Left ventricle myocardium superior (tissue), 1 donor: ENCODE data around the gene HSD17B7. TPM values are rescaled to one million over a fixed set of nuclear protein-coding genes. Genes with fewer than 3 reads are reported as not detected.
"Not testable (repeated sequence)": the region's sequence is repeated elsewhere in the genome, so short reads cannot be mapped to it uniquely, and the experiment has no call there.

Experiments used
- ATAC-seq: fragments of 200-7000 bp; cut with Tn5 transposase; one replicate; pipeline ENCODE4 v1.9.1; 2020; ENCODE audit warnings: mild to moderate bottlenecking, moderate library complexity
- DNase-seq: peaks from one replicate; pipeline ENCODE4 v3.0.0-alpha.2; 2020
- intact Hi-C: fragments of 100-400 bp; cut with micrococcal nuclease; formaldehyde crosslinking; loops from one replicate; pipeline ENCODE4 v1.11.0; 2022
- long read RNA-seq: library from polyadenylated mRNA; unstranded; transcript quantifications from one replicate; pipeline ENCODE4 v2.0.0, GENCODE V29; 2021
- total RNA-seq: library from RNA; stranded (reverse); fragmentation: NEBNext Ultra II Directional; extraction: Animal tissue kit (Norgen Biotek cat#: 25700); gene quantifications from one replicate; pipeline ENCODE4 v1.2.1, GENCODE V29; 2021
- donor health status: DM: no; HTN: yes; CAD: no; lungs with severe emphysema.

Gene HSD17B7, protein sequence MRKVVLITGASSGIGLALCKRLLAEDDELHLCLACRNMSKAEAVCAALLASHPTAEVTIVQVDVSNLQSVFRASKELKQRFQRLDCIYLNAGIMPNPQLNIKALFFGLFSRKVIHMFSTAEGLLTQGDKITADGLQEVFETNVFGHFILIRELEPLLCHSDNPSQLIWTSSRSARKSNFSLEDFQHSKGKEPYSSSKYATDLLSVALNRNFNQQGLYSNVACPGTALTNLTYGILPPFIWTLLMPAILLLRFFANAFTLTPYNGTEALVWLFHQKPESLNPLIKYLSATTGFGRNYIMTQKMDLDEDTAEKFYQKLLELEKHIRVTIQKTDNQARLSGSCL
- total RNA-seq = 2.6 TPM
- long read RNA-seq, transcript HSD17B7-201 (9 exons, 1,190 nt) = major isoform, 6 of 6 reads
- long read RNA-seq, partial matches to known transcripts = 0 of 6 reads
- long read RNA-seq, other reads (novel, unspliced or antisense) = 0 of 6 reads

DNA sequence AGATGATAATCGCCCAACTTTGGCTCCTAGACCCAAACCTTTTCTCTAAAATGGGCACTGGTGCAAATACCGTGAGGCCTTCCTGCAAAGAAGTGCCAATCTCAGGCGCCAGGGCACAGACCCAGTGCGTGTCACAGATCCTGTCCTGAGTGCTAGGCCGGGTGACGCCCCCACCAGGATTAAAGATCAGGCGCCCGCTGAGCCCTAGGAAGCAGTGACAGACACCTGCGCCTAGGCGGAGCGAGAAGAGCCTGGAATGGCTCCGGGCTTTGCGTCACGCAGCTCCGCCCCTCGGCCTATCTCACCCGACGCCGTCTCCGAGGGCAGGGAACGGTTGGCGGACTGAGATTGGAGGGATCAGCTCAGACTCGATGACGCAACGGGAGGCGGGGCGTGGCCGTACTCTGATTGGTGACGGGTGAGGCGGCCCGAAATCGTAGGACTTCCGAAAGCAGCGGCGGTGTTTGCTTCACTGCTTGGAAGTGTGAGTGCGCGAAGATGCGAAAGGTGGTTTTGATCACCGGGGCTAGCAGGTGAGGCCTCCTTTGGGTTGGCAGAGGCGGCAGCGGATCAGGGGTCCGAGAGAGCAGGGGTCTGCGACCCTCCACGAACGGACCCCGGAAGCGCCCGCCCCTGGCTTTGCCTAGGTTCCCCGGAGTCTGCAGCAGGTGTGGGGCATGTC lies at the start of gene HSD17B7:
Gene HSD17B7 (plus strand): TSS at position 400 of the 682 bp plus-strand sequence. CDS start 99 bp downstream, at position 499.
- ATAC-seq (peak; percentile 100), DNase-seq (peak; percentile 84)
- intact Hi-C loops = not testable (repeated sequence)

DNA sequence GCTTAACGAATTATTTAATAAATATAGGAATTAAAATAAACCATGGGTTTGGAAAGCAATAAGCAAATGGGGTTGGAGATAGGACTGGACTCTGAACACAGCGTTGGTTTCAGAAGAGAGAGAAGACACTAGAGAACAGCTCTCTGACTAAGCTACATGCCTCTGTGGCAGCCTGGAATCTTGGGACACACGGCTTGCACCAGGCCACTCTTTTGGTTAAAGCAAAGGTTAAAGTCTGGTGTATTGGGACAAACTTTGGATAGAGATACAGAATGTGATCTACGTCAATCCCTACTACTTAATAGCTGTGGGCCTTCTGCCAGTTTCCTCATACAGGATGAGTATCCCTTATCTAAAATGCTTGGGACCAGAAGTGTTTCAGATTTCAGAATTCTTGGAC lies 49.7 kb upstream of the HSD17B7 start:
- ATAC-seq (peak; percentile 38), DNase-seq (no peak)
- intact Hi-C loops = no loop called here

DNA sequence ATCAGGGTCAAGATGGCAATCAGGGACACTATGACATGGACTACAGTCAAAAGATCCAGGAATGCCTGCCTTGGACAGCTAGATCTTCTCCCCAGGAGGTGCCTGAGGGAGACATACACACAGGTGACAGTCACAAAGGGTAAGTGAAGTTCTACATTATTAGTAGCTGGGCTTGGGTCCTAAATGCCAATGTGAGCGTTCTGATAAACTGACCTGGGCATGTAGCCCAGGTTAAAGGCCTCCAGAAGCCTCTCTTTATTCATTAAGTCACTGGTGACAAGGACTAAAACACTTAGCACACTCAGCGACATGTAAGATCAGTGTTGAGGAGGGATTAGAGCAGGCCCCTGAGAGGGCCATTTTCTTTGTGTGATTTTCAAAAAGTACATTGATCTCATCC lies 48.9 kb upstream of the HSD17B7 start:
- ATAC-seq = peak; percentile 58

DNA sequence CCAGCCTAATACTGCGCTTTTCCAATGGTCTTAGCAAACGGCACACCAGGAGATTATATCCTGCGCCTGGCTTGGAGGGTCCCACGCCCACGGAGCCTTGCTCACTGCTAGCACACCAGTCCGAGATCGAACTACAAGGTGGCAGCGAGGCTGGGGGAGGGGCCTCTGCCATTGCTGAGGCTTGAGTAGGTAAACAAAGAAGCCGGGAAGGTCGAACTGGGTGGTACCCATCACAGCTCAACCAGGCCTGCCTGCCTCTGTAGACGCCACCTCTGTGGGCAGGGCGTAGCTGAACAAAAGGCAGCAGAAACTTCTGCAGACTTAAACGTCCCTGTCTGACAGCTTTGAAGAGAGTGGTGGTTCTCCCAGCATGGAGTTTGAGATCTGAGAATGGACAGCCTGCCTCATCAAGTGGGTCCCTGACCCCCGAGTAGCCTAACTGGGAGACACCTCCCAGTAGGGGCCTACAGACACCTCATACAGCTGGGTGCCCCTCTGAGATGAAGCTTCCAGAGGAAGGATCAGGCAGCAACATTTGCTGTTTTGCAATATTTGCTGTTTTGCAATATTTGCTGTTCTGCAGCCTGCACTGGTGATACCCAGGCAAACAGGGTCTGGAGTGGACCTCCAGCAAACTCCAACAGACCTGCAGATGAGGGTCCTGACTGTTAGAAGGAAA lies 44.1 kb upstream of the HSD17B7 start:
- intact Hi-C loops, DNase-seq, ATAC-seq: not testable (repeated sequence)

More for the DNA sequence above, 48.9 kb upstream of the HSD17B7 start:
- intact Hi-C loops = no loop called here
- DNase-seq = no peak

DNA sequence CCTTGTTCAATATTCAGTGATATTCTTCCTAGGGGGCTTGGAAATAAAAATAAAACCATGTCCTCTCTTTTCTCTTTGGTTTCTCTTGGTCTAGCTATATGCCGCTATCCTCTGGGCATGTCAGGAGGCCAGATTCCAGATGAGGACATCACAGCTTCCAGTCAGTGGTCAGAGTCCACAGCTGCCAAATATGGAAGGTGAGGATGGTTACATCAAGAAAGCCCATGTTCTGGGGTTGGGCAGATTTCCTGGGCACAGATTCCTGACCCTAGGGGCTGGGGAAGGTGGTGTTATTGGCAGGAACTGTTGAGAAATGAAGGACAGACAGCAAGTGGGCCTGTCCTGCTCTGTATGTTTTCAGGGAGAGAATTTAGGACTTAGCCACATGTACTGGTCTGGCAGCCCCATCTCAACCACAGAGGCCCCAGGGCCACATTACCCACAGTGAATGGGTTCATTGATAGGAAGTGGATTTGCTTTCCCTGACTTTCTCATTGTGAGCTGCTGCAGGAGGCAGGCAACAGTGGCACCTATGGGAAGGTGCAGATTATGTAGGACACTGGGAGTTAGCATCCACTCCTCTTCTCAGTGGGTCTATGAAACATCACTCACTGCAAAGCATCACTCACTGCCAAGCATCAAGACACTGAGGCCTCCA lies 37.4 kb upstream of the HSD17B7 start:
- ATAC-seq (peak; percentile 38), DNase-seq (no peak)
- intact Hi-C loops = no loop called here

DNA sequence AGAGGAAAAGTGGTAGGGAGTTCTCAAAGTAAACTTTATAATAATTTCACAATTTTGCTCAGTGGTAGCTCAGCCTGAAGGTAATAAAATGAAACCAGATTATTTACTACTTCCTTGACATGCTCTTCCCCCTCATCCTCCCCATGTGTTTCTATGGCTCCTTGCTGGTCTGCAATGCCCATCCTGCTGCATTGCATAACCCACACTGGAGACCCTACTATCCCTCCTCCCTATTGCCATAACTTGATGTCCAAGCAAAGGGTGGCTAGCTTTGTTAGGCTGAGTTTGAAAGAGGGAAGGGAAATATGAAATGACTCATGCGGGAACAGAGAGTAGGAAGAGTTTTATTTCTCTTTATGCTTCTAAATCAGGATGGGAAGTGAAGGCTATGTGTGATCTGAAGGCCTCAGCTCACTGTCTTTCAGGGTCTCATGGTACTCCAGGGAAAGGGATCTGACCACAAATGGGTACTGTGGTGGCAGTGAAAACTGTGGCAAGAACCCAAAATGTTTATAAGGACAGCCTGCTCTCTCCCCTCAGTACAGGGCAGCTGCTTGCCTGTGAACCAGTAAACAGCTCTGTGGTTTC lies 36.4 kb upstream of the HSD17B7 start:
- intact Hi-C loops = no loop called here
- no peak for DNase-seq
- no peak for ATAC-seq

DNA sequence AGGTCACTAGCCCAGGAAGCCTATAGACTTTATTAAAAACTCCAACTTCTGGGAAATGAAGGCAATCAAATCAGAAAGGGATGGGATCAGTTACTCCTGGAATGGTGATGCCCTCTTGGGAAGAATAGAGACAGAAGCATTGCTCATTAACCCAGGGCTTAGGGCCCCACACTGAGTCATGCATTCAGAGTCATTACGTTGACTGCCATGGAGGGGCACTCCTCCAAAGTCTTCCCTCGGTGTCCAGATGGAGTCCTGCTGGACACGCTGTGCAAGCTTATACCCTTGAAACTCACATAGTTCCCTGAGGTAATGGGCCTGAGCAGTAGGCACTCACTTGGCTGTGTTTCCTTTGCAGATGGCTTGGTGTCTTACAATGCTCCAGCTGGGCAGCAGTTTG lies 35.2 kb upstream of the HSD17B7 start:
- intact Hi-C loops = no loop called here
- DNase-seq (no peak), ATAC-seq (no peak)

DNA sequence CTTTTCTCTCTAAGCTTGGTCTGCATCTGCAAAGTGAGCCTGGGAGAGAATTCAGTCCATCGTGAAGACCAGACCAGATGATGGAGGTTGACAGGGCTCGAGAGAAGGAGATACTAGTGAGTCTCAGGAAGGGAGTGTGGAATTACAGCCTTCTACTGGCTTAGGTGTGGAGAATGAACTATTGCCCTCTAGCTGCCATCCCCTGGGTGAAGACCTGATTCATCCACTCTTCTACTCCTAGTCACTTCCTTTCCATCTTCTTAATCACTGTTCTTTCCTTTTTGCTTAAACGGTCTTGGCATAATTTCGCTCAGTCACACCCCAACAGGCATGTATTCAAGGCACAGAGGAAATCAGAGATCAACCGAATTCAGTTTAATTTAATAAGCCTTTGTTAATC lies 34.0 kb upstream of the HSD17B7 start:
- no peak for ATAC-seq
- intact Hi-C loops = no loop called here

DNA sequence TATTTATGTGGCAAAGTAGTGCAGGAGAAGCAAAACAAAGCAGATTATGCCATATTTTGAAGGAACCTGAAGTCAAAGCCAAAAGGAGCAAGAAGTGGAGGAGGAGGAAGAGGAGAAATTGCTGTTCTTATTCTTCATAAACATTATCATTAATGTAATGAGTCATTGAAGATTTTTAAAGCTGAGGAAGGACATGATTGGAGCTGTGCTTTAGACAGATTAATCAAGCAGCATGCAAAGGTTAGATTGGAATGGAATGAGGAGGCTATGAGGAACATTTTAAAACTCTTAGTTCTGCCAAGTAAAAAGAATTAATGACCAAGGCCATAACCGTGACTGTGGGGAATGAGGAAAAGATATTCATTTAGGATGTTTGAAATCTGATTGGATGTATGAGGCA lies 33.0 kb upstream of the HSD17B7 start:
- ATAC-seq (no peak), DNase-seq (no peak)
- intact Hi-C loops = no loop called here

More for the DNA sequence above, 34.0 kb upstream of the HSD17B7 start:
- no peak for DNase-seq

DNA sequence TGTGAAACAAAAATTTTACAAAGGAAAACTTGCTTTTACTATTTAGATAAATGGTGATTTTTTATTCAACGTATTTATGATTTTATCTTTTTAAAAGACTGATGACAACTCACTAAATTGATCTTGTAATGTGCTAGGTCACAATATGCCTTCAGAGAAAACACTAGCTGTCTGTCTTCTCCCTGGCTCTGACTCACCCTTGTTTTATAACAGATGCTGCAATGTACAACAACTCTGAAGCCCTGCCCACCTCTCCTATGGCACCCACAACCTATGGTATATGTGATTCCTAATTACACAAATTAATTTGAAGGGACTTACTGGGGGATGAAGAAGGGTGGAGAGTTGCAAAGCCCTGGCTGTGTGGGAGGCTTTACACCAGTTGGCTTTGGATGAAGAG lies 24.7 kb upstream of the HSD17B7 start:
- ATAC-seq (no peak), DNase-seq (no peak)
- intact Hi-C loops = no loop called here

DNA sequence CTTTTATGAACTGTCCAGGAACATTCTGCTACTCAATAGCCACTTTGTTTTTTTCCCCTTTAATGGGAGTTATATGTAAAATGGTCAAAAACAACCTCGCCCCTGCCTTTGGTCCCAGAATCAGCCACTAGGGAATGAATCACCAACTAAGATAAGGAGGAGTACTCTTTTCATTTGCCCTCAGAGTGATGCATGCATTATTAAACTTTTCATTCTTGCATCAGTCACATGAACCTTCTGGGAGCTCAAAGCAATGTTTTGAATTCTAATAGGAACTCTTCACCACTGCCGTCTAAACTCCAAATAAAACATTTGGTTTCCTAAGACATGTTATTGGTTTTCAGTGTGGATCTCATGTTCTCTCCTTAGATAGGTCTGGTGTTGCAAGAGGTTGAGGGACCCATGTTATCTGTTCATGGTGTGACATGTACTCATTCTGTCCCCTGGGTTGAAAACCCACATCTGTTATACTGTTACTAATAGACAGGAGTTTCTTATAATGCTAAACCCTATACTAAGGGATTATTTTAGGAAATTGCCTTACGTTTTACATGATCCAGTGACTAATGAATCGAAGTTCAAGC lies 17.8 kb upstream of the HSD17B7 start:
- intact Hi-C loops = no loop called here
- no peak for DNase-seq
- peak; percentile 89 for ATAC-seq

DNA sequence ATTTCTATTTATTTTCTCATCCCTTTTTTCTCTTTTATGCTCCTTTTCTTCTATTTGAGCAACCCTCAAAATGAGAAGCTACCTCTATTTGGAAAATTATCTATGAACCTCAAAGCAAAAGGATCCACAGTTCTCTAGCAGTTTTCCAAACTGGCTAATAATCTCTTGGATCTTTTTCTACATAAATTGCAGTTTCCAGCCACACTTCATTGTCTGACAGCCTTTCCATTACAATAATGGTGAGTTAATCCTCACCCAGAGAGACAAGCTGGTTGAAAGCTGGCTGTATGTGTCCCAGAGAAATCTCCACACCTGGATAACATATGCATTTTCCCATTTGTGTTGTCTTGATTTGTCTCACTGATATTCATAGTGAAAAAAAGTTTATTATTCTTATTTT lies 16.5 kb upstream of the HSD17B7 start:
- DNase-seq = no peak
- intact Hi-C loops = no loop called here
- ATAC-seq = no peak

DNA sequence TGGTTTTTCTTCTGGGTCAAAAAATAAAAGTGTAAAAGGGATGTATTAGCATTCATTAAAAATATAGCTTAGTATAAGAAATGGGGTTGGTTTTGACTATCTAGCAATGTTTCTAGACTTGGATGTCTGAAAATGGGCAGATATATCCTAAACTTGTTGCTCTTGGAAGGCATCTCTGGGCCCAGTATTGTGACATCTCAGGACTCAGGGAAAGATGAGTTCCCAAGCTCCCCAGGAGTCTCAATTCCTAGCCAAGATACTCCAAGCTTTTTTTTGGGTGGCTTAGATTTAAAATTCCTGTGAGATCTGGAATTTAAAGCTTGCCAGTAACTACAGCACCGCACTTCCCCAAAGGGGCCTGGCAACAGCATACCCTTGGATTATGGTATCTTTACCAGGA lies 11.5 kb upstream of the HSD17B7 start:
- ATAC-seq = no peak
- intact Hi-C loops = no loop called here

DNA sequence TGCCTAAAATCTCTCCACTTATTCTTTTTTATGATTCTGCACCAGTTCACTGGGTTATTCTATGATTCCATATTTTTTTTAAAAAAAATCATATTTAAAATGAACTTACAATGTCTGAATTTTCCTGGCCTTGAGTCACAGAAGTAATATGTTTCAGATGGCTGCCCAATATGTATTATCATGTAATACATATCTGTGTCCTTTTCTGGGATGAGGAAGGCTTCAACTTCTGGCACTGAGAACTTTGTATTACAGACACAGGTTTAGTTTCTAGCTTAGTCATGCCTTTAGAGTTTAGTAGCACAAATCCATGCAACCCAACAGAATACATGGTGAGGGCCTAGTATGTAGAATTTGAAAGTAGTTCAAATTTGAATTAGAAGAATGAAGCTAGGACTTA lies 7.8 kb upstream of the HSD17B7 start:
- DNase-seq (no peak), ATAC-seq (no peak)
- intact Hi-C loops = no loop called here

More for the DNA sequence above, 11.5 kb upstream of the HSD17B7 start:
- DNase-seq = no peak

DNA sequence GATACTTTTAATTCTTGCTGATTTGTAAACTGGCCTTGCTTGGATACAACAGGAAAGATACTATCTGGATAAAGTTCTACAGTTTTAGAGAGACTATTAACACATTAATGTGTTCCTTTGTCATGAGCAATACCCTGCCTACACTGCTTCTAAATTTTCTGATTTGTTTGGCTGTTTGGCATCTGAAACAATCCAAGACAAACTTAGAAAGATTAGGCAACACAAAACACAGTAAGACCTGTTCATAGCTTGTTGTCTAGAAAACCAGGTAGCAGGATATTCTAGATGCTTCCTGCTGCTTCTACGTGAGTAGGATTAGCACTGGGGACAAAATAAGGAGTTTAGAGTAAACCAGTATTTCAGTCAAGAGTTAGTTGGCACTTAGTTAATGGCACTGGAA lies 5.6 kb upstream of the HSD17B7 start:
- intact Hi-C loops, ATAC-seq, DNase-seq: not testable (repeated sequence)

DNA sequence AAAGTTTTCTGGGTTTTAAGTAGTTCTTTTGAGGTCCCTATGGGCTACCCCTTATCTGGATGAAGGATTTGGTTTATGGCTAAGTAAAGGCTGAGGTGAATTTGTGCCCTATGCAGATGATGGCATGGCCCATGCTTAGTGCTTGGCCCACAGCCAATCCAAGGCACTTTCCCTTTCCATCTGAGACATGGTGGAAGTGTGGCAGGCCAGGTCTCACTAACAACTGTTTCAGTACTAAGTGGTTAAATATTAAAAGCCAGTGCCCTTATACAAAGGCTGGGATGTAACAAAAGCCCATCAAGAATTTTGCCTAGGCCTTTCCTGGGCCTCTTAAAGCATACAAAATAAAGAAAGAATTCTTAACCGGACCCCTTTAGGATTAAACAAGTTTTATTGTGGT lies 1.7 kb upstream of the HSD17B7 start:
- DNase-seq, ATAC-seq, intact Hi-C loops: not testable (repeated sequence)

DNA sequence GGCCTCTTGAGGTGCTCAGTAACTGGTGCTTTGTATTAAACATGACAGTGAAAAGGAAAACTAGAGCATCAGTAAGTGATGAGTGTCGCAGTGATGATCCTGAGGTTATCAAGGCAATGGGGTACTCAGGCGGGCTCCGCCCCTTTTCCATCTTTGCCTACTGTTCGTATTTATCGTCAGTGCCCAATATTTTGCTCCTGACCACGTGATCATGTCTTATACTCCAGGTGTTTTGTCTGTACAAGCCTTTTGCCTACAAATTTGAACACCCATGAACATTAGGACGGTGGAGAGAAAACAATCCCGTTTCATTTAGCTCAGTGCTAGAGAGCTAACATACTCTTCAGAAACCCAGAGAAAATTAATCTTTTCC lies 469 bp downstream of the HSD17B7 start:
- intact Hi-C loops, DNase-seq: not testable (repeated sequence)
- ATAC-seq = peak; percentile 1

DNA sequence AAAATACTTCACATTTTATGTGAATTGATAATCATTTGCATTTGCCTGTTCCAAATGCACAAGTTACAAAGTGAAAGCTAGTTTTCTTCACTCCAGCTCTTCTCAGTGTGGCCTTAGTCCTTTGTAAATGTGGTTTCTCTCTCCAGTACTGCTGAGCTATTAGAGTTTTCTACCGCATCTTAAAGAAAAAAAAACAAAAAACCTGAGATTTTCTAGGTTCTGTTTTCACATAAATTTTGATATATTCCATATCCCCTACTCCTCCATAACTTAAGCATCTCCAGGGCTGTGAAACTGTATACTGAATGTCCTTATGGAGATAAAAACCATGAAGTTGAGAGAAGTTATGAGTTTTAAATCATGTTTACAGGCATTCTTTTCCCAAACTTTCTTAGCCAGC lies 3.8 kb downstream of the HSD17B7 start:
- ATAC-seq, DNase-seq, intact Hi-C loops: not testable (repeated sequence)
